Measurements from ENCODE around the gene SGPP2. TPM values are rescaled to one million over a fixed set of nuclear protein-coding genes. Genes with fewer than 3 reads are reported as not detected.

Gene SGPP2
- polyA plus RNA-seq, 2 of the 4 experiments (the other 2 are of a cell fraction): 0.10 to 0.26 TPM

- ChIA-PET CTCF (interaction anchor here (0.6 to 1.8 kb wide), 2 partner anchors 16 to 228 kb away, joined by 4 to 5 read pairs; no protein-coding TSS in a partner anchor), POLR2A (no interaction called here)
- Histone ChIP-seq H3K4me1 (no peaks in the 10 kb centered on the region), H3K4me3 (no peak overlapping the region), H3K27ac (no peak overlapping the region), H3K4me2 (no peak overlapping the region), H3K9me3 (no peaks in the 10 kb centered on the region)
- FAIRE-seq: no peak
- no peak for TF ChIP-seq ZFP36 (IDR thresholded peaks at IDR 0.05; ENCODE audit: borderline replicate concordance, partially characterized antibody)
- TF ChIP-seq REST (IDR thresholded peaks at IDR 0.05): no peak
- no peak for TF ChIP-seq RNF2 (IDR thresholded peaks at IDR 0.05; ENCODE audit: borderline replicate concordance, low read depth)
- TF ChIP-seq CBX8 (IDR thresholded peaks at IDR 0.05): no peak
- no peak for TF ChIP-seq TP53 (CRISPR knock-in tag; IDR thresholded peaks at IDR 0.05)
- TF ChIP-seq EHMT2 (IDR thresholded peaks at IDR 0.05; ENCODE audit: low read depth): no peak
- TF ChIP-seq NFE2L2 (conservative IDR thresholded peaks at IDR 0.05; ENCODE audit: low read length): no peak
- TF ChIP-seq MAX (IDR thresholded peaks at IDR 0.05): no peak
- TF ChIP-seq EP300 (IDR thresholded peaks at IDR 0.05): no peak
- TF ChIP-seq ZSCAN20 (CRISPR knock-in tag; IDR thresholded peaks at IDR 0.05): no peak
- TF ChIP-seq KDM5A (IDR thresholded peaks at IDR 0.05): no peak
- no peak for TF ChIP-seq HDAC2 (IDR thresholded peaks at IDR 0.05)
- TF ChIP-seq E2F6 (IDR thresholded peaks at IDR 0.05; ENCODE audit: borderline replicate concordance, low read depth): no peak
- TF ChIP-seq CHD4 (IDR thresholded peaks at IDR 0.05; ENCODE audit: borderline replicate concordance): no peak
- no peak for TF ChIP-seq RAD21 (conservative IDR thresholded peaks at IDR 0.05 in 1 of 2, IDR thresholded peaks at IDR 0.05 in 1 of 2)
- TF ChIP-seq CEBPB (IDR thresholded peaks at IDR 0.05): no peak
- TF ChIP-seq KDM1A (IDR thresholded peaks at IDR 0.05; ENCODE audit: low read depth): no peak
- no peak for TF ChIP-seq GATA3 (IDR thresholded peaks at IDR 0.05; ENCODE audit: borderline replicate concordance)
- no peak for TF ChIP-seq PHF8 (IDR thresholded peaks at IDR 0.05; ENCODE audit: borderline replicate concordance, low read depth)
- TF ChIP-seq ELK1 (IDR thresholded peaks at IDR 0.05; ENCODE audit: low read depth, low read length): no peak
- no peak for DNase-seq (ENCODE audit: low read depth in 1 of 2, low spot score in 1 of 2)
- no peak for ATAC-seq
- WGBS (ENCODE audit: missing lambda C conversion rate): 50% methylated on average over 6 of the region's 6 CpGs
Observed at GRCh38 chr2:222545823-222546795, 121.8 kb downstream of the SGPP2 start.

GRCh38 chr2:222547083-222547482 lies 122.7 kb downstream of the SGPP2 start:
- no peak for ATAC-seq
- no peak for DNase-seq (ENCODE audit: low read depth in 1 of 2, low spot score in 1 of 2)
- Histone ChIP-seq H3K4me1 (no peaks in the 10 kb centered on the region), H3K4me3 (no peak overlapping the region), H3K9me3 (no peaks in the 10 kb centered on the region), H3K4me2 (no peak overlapping the region), H3K27ac (no peak overlapping the region)
- ChIA-PET POLR2A (no interaction called here), CTCF (interaction anchor here (0.6 kb wide), 1 partner anchor 229 kb away, joined by 4 read pairs; no protein-coding TSS in a partner anchor)
- FAIRE-seq: no peak
- WGBS (ENCODE audit: missing lambda C conversion rate): 31% methylated on average over 5 of the region's 5 CpGs
- no peak for TF ChIP-seq MAZ (IDR thresholded peaks at IDR 0.05; ENCODE audit: borderline replicate concordance, low read depth, low read length)
- TF ChIP-seq MAFK (IDR thresholded peaks at IDR 0.05; ENCODE audit: partially characterized antibody): no peak
- TF ChIP-seq KDM1A (IDR thresholded peaks at IDR 0.05; ENCODE audit: low read depth): no peak
- TF ChIP-seq ZC3H11A (IDR thresholded peaks at IDR 0.05): no peak
- no peak for TF ChIP-seq HES2 (IDR thresholded peaks at IDR 0.05)
- TF ChIP-seq SMC3 (IDR thresholded peaks at IDR 0.05): no peak
- TF ChIP-seq E2F6 (IDR thresholded peaks at IDR 0.05; ENCODE audit: borderline replicate concordance, low read depth): no peak
- no peak for TF ChIP-seq ZNF302 (CRISPR knock-in tag; IDR thresholded peaks at IDR 0.05)
- TF ChIP-seq JUN (IDR thresholded peaks at IDR 0.05): no peak
- TF ChIP-seq NPAS2 (CRISPR knock-in tag; IDR thresholded peaks at IDR 0.05; ENCODE audit: borderline replicate concordance): no peak

Data from A549 (cell line).